ENCODE measurements around the gene ARHGDIG.
"Not testable (repeated sequence)": the region's sequence is repeated elsewhere in the genome, so short reads cannot be mapped to it uniquely, and the experiment has no call there.

Gene ARHGDIG

GRCh38 chr16:263944-264343 lies 16.4 kb upstream of the ARHGDIG start:
- DNase-seq (ENCODE audit: low read depth in 2 of 2) = no peak

DNA sequence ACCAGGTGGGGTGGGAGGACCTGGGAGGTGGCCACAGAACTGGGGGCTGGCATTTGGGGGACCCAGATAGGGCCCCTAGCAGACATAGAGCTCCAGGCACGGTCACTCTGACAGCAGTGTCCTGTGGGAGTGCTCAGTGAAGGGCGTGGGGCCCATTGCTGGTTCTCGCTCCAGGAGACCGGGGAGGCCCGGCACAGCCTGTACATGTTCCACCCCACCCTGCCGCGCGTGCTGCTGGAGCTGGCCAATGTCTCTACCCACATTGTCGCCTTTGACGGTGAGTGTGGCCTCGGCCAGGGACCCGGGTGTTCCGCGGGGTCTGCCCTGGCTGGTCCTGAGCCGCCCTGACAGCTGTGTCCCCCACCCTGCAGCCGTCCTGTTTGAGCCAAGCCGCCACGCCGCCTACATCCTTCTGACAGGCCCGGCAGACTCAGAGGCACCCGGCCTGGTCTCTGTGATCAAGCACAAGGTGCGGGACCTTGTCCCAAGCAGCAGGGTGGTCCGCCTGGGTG lies 15.9 kb upstream of the ARHGDIG start:
- no peak for DNase-seq (ENCODE audit: low read depth in 2 of 2)

- DNase-seq (ENCODE audit: low read depth in 2 of 2) = no peak
Measured at GRCh38 chr16:265002-265529, 15.3 kb upstream of the ARHGDIG start.

DNA sequence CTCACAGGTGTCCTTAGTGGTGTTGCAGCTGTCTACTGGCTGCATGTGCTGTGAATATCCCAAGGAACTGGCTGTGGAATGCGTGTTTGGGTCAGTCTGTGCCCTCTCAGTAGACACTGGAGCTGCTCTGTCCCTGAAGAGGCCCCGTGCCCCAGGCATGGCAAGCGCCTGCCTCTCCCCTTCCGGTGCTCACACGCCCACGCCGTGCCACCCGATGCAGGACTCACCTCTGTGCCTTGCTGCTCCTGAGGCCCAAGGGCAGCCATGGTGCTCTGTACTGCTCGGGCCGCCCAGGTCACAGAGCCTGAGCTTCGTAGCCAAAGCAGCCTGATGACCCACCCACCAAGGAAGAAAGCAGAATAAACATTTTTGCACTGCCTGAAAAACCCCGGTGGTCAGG lies 14.7 kb upstream of the ARHGDIG start:
- DNase-seq (ENCODE audit: low read depth in 2 of 2) = no peak

- no peak for DNase-seq (ENCODE audit: low read depth in 2 of 2)
Measured at GRCh38 chr16:266258-267164, 13.9 kb upstream of the ARHGDIG start.

DNA sequence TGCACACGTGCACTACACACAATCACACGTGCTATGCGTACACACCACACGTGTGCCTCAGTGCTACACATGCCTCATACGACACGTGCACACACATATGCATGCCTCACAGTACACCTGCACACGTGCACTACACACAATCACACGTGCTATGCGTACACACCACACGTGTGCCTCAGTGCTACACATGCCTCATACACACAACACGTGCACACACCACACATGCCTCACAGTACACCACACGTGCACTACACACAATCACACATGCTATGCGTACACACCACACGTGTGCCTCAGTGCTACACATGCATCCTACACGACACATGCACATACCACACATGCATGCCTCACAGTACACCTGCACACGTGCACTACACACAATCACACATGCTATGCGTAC lies 12.8 kb upstream of the ARHGDIG start:
- not testable (repeated sequence) for DNase-seq (ENCODE audit: low read depth in 2 of 2)

DNA sequence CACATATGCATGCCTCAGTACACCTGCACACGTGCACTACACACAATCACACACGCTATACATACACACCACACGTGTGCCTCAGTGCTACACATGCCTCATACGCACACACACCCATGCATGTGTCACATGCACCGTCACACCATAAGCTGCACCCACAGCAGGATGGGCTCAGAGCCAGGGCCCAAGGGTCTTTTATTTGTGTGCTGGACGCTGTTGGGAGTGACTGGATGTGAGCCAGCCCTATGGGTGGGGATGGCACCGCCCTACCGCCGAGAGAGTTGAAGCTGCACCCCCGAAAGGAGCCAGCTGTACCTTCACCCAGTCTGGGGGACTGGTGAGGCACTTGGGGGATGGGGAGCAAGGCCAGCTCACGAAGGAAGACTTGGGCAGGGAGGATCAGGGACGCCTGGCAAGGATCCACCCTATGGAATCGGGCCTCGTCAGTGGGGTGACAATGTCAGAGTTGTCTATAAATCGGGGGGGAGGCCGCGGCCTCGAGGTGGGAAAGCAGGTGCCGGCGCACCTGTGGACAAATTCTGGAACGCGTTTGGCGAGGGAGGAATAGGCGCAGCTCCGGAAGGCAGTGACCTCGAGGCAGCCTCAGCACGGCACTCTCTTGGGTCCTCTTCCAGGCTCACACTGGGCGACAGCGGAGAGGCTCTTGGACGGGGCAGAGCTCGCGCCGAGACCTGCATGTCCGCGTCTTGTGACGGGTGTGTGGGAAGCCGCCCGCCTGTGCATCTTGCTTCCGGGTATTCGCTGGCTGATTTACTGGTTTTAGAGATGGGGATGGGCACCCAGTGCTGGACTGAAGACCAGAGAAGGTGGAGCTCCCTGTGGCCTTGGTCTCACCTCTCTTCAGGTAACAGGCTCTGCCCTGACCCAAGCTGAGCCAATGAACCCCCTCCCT lies 12.0 kb upstream of the ARHGDIG start:
- no peak for DNase-seq (ENCODE audit: low read depth in 2 of 2)

- no peak for DNase-seq (ENCODE audit: low read depth in 2 of 2)
Measured at GRCh38 chr16:269061-269796, 11.2 kb upstream of the ARHGDIG start.

DNA sequence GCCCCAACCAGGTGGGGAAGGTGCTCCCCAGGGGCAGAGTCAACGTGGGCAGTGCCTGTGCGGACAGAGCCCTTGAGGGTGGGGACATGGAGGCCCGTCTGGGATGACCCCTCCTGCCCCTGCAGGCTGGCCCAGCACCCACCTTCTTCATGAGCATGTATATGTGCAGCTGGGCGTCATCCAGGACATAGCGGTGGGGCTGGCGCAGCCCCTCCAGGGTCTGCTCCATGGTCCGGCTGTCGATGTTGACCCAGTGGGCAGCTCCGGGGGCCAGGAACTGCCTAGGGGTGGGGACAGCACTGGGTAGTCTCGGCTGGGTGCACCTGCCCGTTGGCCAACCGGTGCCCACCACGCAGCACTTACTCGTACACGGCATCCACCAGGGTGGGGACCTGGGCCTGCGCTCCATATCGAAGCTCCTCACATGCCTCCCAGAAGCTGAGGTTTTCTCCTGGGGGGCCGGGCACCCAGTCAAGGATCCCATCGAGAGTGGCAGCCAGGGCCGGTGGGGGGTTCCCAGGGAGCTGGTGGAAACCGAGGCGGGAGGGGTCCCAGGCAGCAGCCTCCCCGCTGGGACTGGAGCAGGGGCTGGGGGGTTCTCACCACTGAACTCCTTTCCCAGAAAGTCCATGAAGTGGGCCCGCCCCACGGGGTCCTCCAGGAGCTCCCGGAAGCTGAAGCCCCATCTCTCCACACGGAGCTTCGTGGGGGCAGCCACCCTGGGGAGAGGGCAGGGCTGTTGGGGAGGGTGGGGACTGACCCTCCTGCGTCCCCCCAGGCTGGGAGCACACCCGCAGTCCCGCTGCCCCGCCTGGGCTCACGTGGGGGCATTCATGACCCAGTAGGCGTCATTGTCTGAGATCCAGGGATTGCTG lies 9.8 kb upstream of the ARHGDIG start:
- DNase-seq (ENCODE audit: low read depth in 2 of 2) = no peak

GRCh38 chr16:272633-273546 lies 7.5 kb upstream of the ARHGDIG start:
- DNase-seq (ENCODE audit: low read depth in 2 of 2) = no peak

DNA sequence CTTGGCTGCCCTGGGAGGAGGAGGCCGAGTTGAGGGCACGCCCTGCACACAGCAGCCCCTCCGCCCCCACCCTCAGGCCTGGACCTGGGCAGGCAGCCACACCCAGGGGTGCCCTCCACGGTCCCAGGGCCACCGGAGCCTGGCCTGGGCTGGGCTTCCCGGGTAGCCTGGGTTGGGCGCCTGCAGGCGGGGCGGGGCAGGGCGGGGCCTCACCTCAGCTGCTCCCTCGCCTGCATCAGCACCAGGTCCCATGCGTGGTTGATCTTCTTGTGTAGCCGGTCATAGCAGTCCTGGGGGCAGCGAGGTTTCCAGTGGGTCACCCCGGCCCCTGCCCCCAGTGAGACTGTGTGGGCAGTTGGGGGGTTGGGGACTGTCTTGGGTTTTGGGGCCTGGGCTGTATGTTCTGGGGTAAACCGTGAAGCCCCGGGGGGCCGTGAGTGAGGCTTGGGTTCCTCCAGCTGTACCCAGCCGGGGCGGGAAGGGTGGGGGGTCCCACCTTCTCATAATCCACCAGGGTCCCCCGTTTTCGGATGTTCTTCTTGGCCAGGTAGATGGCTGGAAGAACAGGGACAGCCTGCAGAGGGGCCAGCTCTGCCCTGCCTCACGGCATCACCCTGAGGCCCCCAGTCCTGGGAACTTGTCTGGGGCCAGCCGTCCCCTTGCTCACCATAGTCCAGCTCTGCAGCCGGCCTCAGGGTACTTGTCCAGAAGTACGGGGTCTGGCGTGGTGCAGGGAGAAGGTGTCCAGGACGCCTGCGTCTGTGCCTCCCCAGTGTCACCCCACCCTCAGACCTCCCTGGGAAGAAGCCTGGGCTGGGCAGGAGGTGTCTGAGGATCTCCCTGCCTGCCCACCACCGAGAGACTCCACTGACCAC lies 6.6 kb upstream of the ARHGDIG start:
- DNase-seq (ENCODE audit: low read depth in 2 of 2) = no peak

DNA sequence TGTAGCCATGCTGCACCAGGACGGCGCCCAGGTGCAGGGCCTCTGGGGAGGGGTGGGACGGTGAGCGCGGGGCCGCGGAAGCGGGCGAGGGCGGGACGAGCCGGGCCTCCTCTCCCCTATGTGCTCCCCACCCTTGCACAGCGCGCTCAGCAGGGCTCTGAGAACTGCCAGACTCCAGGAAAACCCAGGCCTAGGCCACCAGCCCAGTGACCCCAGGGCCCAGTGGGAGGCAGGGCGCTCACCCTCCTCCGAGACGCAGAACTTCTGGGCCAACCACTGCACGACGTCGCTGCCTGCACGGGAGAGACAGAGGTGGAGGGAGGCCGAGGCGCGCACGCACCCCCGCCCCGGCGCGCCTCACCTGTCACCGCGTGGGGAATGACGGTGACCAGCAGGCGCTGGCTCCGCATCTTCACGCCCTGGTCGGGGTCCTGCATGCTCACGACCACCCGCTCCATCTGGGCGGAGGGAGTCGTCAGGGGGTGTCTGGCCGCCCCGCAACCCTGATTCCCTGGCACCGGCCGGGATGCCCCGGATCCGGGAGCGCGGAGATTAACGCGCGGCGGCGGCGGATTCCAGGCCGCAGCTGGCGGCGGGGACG lies 5.2 kb upstream of the ARHGDIG start:
- no peak for DNase-seq (ENCODE audit: low read depth in 2 of 2)

DNA sequence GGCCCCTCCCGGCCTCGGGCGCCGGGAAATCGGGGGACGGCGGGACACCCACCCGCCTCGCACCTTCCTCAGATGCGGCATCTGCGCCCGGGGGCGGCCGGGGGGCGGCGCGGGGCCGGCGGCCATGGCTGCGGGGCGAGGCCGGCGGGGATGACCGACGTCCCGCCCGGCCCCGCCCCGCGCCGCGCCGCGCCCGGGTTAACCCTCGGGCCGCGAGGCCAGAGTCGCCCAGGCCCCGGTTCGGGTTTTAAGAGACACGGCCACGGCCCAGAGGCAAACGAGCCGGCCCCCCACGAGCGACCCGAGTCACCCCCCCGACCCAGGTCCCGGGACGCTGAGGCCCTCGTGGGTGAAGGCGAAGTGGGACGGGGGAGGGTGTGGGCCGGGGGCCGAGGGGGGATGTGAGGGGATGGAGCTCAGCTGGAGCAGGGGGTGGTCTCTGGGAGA lies 4.6 kb upstream of the ARHGDIG start, which contains the start of gene RGS11:
TSS of gene RGS11 (minus strand) at position 159 of the 447 bp plus-strand sequence. CDS start at position 126, 33 bp downstream.
- no peak for DNase-seq (ENCODE audit: low read depth in 2 of 2)

GRCh38 chr16:276426-277077 lies 3.8 kb upstream of the ARHGDIG start:
- no peak for DNase-seq (ENCODE audit: low read depth in 2 of 2)

DNA sequence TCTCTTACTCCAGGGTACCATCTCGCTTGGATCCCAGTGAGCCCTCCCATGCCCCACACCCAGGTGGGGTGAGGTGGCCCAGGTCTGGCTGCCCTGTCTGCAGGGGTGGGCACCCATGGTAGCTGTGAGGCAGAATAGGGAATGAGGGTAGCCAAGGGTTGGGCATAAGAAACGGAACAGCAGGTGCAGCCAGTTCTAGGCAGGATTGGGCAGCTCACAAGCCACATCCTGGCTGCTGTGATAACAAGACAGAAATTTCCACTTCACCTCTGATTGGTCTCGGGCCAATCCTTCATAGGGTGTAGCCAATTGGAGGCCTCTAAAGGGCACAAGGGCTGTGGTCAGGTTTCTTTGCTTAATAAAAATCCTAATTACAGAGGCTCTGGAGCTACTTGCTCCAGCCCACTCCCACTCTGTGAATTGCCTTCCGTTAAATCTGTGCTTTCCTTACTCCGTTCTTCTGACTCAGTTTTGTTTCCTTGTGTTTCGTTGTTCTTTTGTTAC lies 1.5 kb upstream of the ARHGDIG start:
- no peak for DNase-seq (ENCODE audit: low read depth in 2 of 2)

DNA sequence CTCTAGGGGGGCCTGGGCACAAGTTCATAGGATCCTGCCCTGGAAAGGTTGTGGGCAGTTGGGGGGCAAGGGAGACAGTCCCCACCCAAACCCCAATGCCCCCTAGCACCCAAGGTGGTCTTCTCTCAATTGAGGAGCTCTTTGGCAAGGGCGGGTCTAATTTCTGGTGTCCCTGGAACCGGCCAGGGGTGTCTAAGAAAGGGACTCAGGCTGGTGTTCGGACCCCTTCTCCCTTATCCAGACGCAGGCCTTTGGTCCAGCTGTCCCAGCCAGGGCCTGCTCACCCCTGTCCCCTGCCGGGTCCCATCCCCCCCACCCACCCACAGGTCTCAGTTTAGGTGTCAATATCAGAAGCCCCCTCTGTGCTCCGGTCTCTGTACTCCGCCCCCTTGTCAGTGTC lies 860 bp upstream of the ARHGDIG start:
- DNase-seq (ENCODE audit: low read depth in 2 of 2) = no peak

GRCh38 chr16:280005-280460 lies 358 bp upstream of the ARHGDIG start:
- DNase-seq (ENCODE audit: low read depth in 2 of 2) = no peak

Data from stimulated activated CD4-positive, alpha-beta T cell treated with anti-CD3 and anti-CD28 coated beads, Interleukin-1b, Interleukin-23, amount 100 ng/mL, for 4 hours (primary cell).